NCI-H1105 (cell line): ENCODE results near the gene IL19.
"Not testable (repeated sequence)": the region's sequence is repeated elsewhere in the genome, so short reads cannot be mapped to it uniquely, and the experiment has no call there.

Source experiments
- DNase-seq: peaks from one replicate; lab custom pipeline; 2025; lab: John Stamatoyannopoulos, UW

The IL19 gene

DNA sequence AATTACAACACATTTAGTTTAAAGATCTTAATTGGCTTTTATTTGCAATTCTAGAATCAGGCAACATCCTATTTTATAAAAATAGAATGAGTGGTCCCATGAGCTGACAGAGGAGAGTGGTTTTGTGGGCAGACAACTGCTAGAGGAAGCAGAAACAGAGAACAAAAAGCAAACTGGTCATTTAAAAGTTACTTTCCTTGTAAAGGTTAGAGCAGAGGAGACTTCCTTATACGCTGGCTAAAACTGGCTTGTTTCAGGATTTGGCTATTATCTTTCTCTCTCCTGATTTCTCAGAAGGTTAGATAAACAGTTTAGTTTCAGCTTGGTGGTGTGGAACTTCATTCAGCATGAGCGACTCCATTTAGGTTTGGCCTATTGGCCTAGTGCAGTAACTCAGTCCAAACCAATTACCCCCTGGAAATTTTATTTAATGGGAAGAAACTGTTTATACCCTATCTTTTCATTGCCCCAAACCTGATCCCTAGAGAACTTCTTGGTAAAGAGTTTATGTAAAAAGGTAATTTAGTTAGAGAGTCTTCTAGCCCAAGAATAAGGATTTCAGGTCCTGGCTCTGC is 62.6 kb downstream of the IL19 start:
- no peak for DNase-seq

DNA sequence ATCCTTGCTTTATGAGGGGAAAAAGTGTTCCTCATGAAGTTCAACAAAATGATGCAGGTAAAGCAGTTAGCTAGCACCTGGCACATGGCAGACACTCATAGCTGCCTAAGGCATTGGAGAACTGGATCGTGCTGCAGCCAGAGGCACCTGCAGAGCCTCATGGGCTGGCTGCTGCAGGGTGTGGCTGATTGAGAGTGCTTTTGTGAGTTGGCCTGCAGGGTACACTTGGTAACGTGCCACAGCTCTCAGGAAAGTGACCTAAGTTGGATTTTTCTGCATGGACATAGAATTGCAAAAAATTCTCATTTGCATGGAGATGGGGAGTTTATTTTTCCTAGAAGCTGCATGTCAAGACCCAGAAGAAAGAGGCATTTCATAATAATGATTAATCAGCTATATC is 63.2 kb downstream of the IL19 start:
- DNase-seq, result peak; percentile 34

DNA sequence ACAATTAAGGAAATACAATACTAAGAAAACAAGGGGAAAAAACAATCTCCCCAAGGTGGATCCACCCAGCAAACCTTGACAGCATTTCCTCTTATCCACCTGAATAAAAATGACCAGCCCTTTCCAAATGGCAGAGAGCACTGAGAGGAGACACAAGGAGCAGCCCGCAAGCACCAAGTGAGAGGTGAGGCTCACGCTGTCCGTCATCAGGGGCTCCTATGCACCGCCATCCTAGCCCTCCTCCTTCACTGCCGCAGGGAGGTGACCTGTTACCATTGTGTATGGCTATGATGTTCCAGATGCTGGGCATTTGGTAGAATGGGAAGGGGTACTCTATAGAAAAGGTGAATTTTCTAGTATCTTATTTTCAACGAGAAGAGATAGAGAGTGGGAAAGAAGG is 63.6 kb downstream of the IL19 start:
- no peak for DNase-seq

GRCh38 chr1:206834711-206835110 is 64.1 kb downstream of the IL19 start:
- DNase-seq, result no peak

- peak; percentile 81 for DNase-seq
These were observed 64.6 kb downstream of the IL19 start for GRCh38 chr1:206835186-206835585.

DNA sequence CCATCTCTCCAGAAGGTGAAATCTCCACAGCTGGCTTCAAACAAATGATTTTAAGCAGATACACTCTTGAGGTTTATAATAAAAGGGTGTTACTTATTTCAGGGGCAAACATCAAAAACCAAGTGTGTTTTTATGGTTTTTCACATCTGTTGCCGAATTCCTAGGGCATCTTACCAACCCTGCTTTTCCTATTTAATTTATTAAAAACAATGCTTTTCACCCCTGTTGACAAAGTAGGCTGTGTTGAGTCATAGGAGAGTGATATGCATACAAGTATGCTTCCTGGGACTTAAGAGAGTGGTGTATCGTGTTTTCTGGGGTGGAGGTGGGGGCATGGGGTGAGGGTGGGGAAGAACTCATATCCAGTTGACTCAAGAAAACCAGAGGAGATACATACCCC is 65.5 kb downstream of the IL19 start:
- no peak for DNase-seq

GRCh38 chr1:206839006-206839560 is 68.5 kb downstream of the IL19 start:
- no peak for DNase-seq

DNA sequence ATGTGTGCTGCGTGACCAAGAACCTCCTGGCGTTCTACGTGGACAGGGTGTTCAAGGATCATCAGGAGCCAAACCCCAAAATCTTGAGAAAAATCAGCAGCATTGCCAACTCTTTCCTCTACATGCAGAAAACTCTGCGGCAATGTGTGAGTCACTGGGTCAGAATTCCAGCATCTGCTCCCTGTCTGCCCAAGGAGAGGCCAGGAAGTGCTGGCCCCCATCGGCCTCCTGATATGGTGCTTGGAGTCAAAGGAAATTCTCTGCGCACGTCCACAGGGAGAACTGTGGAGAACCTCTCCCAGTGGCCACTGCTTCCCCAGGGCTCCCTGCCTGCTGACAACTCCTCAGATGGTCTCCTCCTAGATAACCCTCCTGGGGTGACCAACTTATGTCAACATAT is 69.3 kb downstream of the IL19 start:
- DNase-seq, result no peak

DNA sequence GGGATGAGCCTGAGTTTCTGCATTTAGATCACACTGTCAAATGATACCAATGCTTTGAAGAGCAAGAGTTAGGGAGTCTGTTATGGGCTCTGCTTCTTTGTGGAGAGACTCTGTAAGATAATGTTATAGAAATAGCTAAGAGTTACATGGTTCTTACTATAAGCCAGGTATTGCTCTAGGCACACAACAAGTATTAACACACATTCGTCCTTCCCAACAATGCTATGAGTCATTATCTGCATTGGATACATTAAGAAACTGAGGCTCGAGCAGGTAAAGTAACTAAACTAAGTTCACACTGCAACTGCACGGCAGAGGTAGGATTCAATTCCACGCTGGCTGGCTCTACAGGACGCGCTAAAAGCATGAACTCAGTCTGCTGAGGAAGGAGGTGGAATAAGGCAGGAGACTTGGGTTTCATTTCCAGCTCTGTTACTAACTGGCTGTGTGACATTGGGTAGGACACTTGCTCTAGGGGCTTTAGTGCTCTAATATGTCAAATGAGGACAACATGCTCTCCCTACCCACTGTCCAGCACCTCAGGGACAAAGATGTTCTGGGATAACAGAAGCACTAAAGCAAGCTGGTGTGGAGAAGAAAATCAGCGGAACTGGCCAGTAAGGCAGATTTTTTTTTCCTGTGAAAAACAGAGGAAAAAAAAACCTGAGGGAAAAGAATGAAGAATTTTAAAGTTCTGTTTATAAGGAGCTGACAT is 71.2 kb downstream of the IL19 start:
- no peak for DNase-seq

- DNase-seq, result peak; percentile 7
These were observed 72.3 kb downstream of the IL19 start for GRCh38 chr1:206842854-206843253.

DNA sequence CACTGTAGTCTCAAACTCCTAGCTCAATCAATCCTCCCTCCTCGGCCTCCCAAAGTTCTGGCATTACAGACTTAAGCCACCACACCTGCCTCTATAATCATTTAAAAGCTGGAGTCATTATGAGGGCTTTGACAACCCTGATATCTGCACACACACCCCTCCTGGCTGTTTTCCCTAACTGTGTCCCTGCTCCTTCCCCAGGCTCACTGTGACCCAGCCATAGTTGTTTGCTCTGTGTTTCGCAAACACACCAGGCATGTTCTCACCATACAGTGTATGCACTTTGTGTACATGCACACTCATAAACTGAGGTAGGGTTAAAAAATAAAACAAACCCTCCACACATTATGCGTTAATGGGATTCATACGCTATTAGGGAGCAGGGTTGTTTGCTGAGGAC is 73.1 kb downstream of the IL19 start:
- DNase-seq, result no peak

- DNase-seq, result no peak
These were observed 75.9 kb downstream of the IL19 start for GRCh38 chr1:206846487-206846886.

DNA sequence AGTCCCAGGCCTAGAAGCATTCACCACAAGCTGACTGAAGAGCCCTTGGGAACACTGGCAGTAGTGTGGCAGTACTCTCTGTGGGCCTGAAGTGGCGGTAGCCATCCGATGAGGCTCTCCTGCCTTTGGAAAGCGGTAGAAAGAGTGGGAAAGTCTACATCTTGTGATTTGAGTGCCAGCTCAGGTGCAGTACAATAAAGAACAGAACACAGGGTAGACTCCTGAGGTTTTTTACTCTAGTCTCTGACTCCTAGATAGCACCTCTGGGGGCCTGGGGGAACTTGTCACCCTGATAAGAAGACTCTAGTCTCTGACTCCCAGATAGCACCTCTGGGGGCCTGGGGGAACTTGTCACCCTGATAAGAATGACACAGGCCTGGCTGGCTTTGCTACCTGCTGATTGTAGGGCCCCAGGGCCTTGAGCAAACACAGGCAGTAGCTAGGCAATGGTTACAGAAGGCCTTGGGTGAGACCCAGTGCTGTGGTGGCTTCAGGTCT is 76.8 kb downstream of the IL19 start:
- DNase-seq, result no peak

GRCh38 chr1:206847946-206848345 is 77.4 kb downstream of the IL19 start:
- no peak for DNase-seq

GRCh38 chr1:206850401-206850800 is 79.8 kb downstream of the IL19 start:
- no peak for DNase-seq

DNA sequence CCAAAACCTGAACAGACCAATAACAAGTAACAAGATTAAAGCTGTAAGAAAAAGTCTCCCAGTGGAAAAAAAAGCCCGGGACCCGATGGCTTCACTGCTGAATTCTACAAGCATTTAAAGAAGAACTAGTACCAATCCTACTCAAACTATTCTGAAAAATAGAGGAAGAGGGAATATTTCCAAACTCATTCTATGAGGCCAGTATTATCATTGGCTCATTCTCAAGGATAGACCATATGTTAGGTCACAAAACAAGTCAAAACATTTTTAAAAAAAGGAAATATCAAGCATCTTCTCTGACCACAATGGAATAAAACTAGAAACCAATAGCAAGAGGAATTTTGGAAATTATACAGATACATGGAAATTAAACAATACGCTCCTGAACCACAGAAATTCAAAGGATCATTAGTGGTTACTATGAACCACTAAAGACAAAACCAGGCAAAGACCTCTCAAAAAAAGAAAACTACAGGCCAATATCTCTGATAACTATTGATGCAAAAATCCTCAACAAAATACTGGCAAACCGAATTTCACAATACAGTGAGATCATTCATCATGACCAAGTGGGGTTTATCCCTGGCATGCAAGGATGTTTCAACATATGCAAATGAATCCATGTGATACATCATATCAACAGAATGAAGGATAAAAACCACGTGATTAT is 80.9 kb downstream of the IL19 start:
- no peak for DNase-seq

- DNase-seq, result not testable (repeated sequence)
These were observed 82.1 kb downstream of the IL19 start for GRCh38 chr1:206852662-206853061.

- DNase-seq, result not testable (repeated sequence)
These were observed 83.1 kb downstream of the IL19 start for GRCh38 chr1:206853696-206854095.

- DNase-seq, result no peak
These were observed 84.0 kb downstream of the IL19 start for GRCh38 chr1:206854401-206855129.

- no peak for DNase-seq
These were observed 85.3 kb downstream of the IL19 start for GRCh38 chr1:206855859-206856258.

- no peak for DNase-seq
These were observed 86.3 kb downstream of the IL19 start for GRCh38 chr1:206856674-206857464.
